H1 (cell line): ENCODE data around the gene TBC1D7. TPM values are rescaled to one million over a fixed set of nuclear protein-coding genes. Genes with fewer than 3 reads are reported as not detected.
A peak's percentile ranks its signal among the peaks of the same experiment; 100 is the strongest.

ENCODE experiments used
- CTCF ChIA-PET: fragments of 300-600 bp; sonication (Branson Sonifier 250); formaldehyde crosslinking; loops from one replicate; lab custom pipeline; 2021; ENCODE audit not compliant: partially characterized antibody; lab: Charles Lee
- POLR2A ChIA-PET: fragments of 300-600 bp; sonication (Branson Sonifier 250); formaldehyde crosslinking; loops from one replicate; lab custom pipeline; 2021; ENCODE audit warnings: inconsistent platforms; ENCODE audit not compliant: partially characterized antibody; lab: Charles Lee
- DNase-seq, 2 experiments: peaks; one replicate each; pipeline versions ENCODE4 v3.0.0 to v3.0.0-alpha.2; 2010 to 2022; ENCODE audit warnings: low spot score in 2 of 2, low read depth in 1 of 2, mixed read lengths in 1 of 2
- FAIRE-seq: peaks from 2 replicates; lab custom pipeline; 2011; peaks lifted over from hg19 to GRCh38; lab: Jason Lieb, UNC
- H2AFZ ChIP-seq: 2 replicates; pipeline ENCODE4 v1.8.1; 2012; ENCODE audit warnings: low read length, inconsistent platforms
- H2AK5ac ChIP-seq: 2 replicates; pipeline ENCODE4 v1.6.1; 2013; ENCODE audit warnings: low read depth, low read length
- H2BK120ac ChIP-seq: replicated peaks from 2 replicates; pipeline ENCODE3; 2013; ENCODE audit warnings: low read depth, low read length, inconsistent platforms
- H2BK12ac ChIP-seq: 2 replicates; pipeline ENCODE4 v1.6.1; 2013; ENCODE audit warnings: low read depth, low read length
- H2BK15ac ChIP-seq: 2 replicates; pipeline ENCODE4 v1.6.1; 2013; ENCODE audit warnings: low read length
- H2BK20ac ChIP-seq: 2 replicates; pipeline ENCODE4 v1.6.1; 2013; ENCODE audit warnings: low read length
- H2BK5ac ChIP-seq: 2 replicates; pipeline ENCODE4 v1.6.1; 2013; ENCODE audit warnings: low read depth, low read length
- H3K14ac ChIP-seq: 2 replicates; pipeline ENCODE4 v1.6.1; 2013; ENCODE audit warnings: inconsistent platforms; ENCODE audit not compliant: insufficient read length
- H3K18ac ChIP-seq: 2 replicates; pipeline ENCODE4 v1.6.1; 2013; ENCODE audit warnings: low read length; ENCODE audit errors: extremely low read depth
- H3K23ac ChIP-seq: 2 replicates; pipeline ENCODE4 v1.6.1; 2013; ENCODE audit warnings: inconsistent platforms; ENCODE audit not compliant: insufficient read length
- H3K23me2 ChIP-seq: 2 replicates; pipeline ENCODE4 v1.6.1; 2013; ENCODE audit warnings: low read depth, low read length
- H3K27ac ChIP-seq: 2 replicates; pipeline ENCODE4 v1.6.1; 2011; ENCODE audit warnings: low read depth, low read length, inconsistent platforms
- H3K27me3 ChIP-seq, 4 experiments: replicated peaks in 1 of 4; 1 replicate in 1 of 4; 2 replicates in 3 of 4; pipeline versions ENCODE4 v1.6.1 to v1.8.1; 2011 to 2013; ENCODE audit warnings: low read length in 3 of 4, mild to moderate bottlenecking in 3 of 4, inconsistent platforms in 2 of 4, mixed read lengths in 2 of 4, moderate library complexity in 1 of 4; ENCODE audit not compliant: control insufficient read depth in 3 of 4, insufficient read depth in 3 of 4; ENCODE audit errors: extremely low read depth in 1 of 4
- H3K36me3 ChIP-seq, 4 experiments: 2 replicates each; pipeline versions ENCODE4 v1.6.1 to v1.8.1; 2011 to 2013; ENCODE audit warnings: mild to moderate bottlenecking in 4 of 4, low read length in 3 of 4, moderate library complexity in 2 of 4, control low read depth in 1 of 4, inconsistent platforms in 1 of 4; ENCODE audit not compliant: insufficient read depth in 4 of 4, control insufficient read depth in 2 of 4
- H3K4ac ChIP-seq: replicated peaks from 2 replicates; pipeline ENCODE3; 2013; ENCODE audit warnings: low read length, low read depth, mixed read lengths, inconsistent platforms; ENCODE audit not compliant: insufficient read length
- H3K4me1 ChIP-seq, 4 experiments: replicated peaks in 1 of 4; 1 replicate in 1 of 4; 2 replicates in 3 of 4; pipeline versions ENCODE4 v1.6.1 to v1.8.1; 2011 to 2013; ENCODE audit warnings: low read length in 3 of 4, inconsistent platforms in 2 of 4, mixed read lengths in 1 of 4; ENCODE audit not compliant: insufficient read depth in 4 of 4, control insufficient read depth in 3 of 4
- H3K4me2 ChIP-seq, 2 experiments: 2 replicates each; pipeline versions ENCODE4 v1.6.1 to v1.8.1; 2011 to 2013; ENCODE audit warnings: low read depth in 2 of 2, low read length in 2 of 2, control low read depth in 1 of 2, inconsistent platforms in 1 of 2, mild to moderate bottlenecking in 1 of 2; ENCODE audit not compliant: insufficient read depth in 1 of 2
- H3K4me3 ChIP-seq, 4 experiments: fragments of 200-600, 300-600 bp in 1 of 4; sonication (generic), shearing (Covaris generic), sonication (Bioruptor Twin) in 1 of 4; 2 replicates each; pipeline versions ENCODE4 v1.5.1 to v1.8.1; 2011 to 2016; ENCODE audit warnings: low read length in 4 of 4, low read depth in 3 of 4, control low read depth in 2 of 4, inconsistent platforms in 2 of 4, mild to moderate bottlenecking in 2 of 4, mixed read lengths in 1 of 4, moderate library complexity in 1 of 4; ENCODE audit not compliant: insufficient read depth in 2 of 4; ENCODE audit errors: extremely low read depth in 1 of 4
- H3K56ac ChIP-seq: replicated peaks from 2 replicates; pipeline ENCODE3; 2013; ENCODE audit warnings: low read depth, mild to moderate bottlenecking, mixed read lengths, low read length, inconsistent platforms; ENCODE audit not compliant: insufficient read length
- H3K79me1 ChIP-seq: 2 replicates; pipeline ENCODE4 v1.6.1; 2013; ENCODE audit warnings: low read depth, low read length, control low read depth
- H3K79me2 ChIP-seq, 2 experiments: 2 replicates each; pipeline versions ENCODE4 v1.6.1 to v1.8.1; 2012 to 2013; ENCODE audit warnings: low read length in 2 of 2, mild to moderate bottlenecking in 2 of 2, inconsistent platforms in 1 of 2; ENCODE audit not compliant: insufficient read depth in 2 of 2, control insufficient read depth in 1 of 2
- H3K9ac ChIP-seq, 4 experiments: replicated peaks in 1 of 4; 1 replicate in 1 of 4; 2 replicates in 3 of 4; pipeline versions ENCODE4 v1.6.1 to v1.8.1; 2011 to 2013; ENCODE audit warnings: low read depth in 3 of 4, low read length in 3 of 4, control low read depth in 2 of 4, mild to moderate bottlenecking in 2 of 4, moderate library complexity in 2 of 4, inconsistent platforms in 1 of 4; ENCODE audit errors: extremely low read depth in 1 of 4
- H3K9me3 ChIP-seq, 2 experiments: 2 replicates each; pipeline versions ENCODE4 v1.6.1 to v1.8.1; 2012 to 2013; ENCODE audit warnings: mild to moderate bottlenecking in 2 of 2, moderate library complexity in 2 of 2, control low read depth in 1 of 2, inconsistent platforms in 1 of 2, low read depth in 1 of 2, low read length in 1 of 2, mixed read lengths in 1 of 2; ENCODE audit not compliant: insufficient read depth in 2 of 2
- H4K20me1 ChIP-seq, 2 experiments: replicated peaks in 1 of 2; 2 replicates each; pipeline versions ENCODE3 to v1.8.1; 2011 to 2013; ENCODE audit warnings: inconsistent platforms in 2 of 2, low read length in 2 of 2, mild to moderate bottlenecking in 1 of 2; ENCODE audit not compliant: insufficient read depth in 2 of 2, control insufficient read depth in 1 of 2
- H4K5ac ChIP-seq: 2 replicates; pipeline ENCODE4 v1.6.1; 2013; ENCODE audit warnings: low read length, low read depth, mixed read lengths, inconsistent platforms; ENCODE audit not compliant: insufficient read length
- H4K8ac ChIP-seq: 2 replicates; pipeline ENCODE4 v1.8.0; 2013; ENCODE audit warnings: mild to moderate bottlenecking, moderate library complexity, low read length, inconsistent platforms; ENCODE audit not compliant: insufficient read depth; ENCODE audit errors: extremely low read depth
- H4K91ac ChIP-seq: replicated peaks from 2 replicates; pipeline ENCODE3; 2013; ENCODE audit warnings: low read length, mixed read lengths, inconsistent platforms; ENCODE audit not compliant: insufficient read length
- CEBPB ChIP-seq: IDR thresholded peaks from 2 replicates; pipeline ENCODE4 v1.6.1; 2012; ENCODE audit warnings: low read depth, low read length
- CTCF ChIP-seq, 3 experiments: IDR thresholded peaks; 1 replicate in 2 of 3; 2 replicates in 1 of 3; pipeline versions ENCODE4 v1.5.1 to v1.6.1; 2011; ENCODE audit warnings: low read length in 3 of 3, mild to moderate bottlenecking in 3 of 3, inconsistent platforms in 2 of 3, low read depth in 1 of 3, moderate library complexity in 1 of 3; ENCODE audit not compliant: insufficient read depth in 1 of 3; ENCODE audit errors: control extremely low read depth in 1 of 3
- E2F6 ChIP-seq: IDR thresholded peaks from 2 replicates; pipeline ENCODE4 v1.6.1; 2012; ENCODE audit warnings: inconsistent platforms
- GABPA ChIP-seq: IDR thresholded peaks from 2 replicates; pipeline ENCODE4 v1.6.1; 2011; ENCODE audit warnings: mild to moderate bottlenecking, low read length, moderate library complexity, borderline replicate concordance; ENCODE audit not compliant: insufficient read depth
- HDAC6 ChIP-seq: IDR thresholded peaks from one replicate; pipeline ENCODE4 v1.7.1; 2012; ENCODE audit warnings: low read depth, mild to moderate bottlenecking, inconsistent platforms, low read length, moderate library complexity
- RAD21 ChIP-seq, 2 experiments: IDR thresholded peaks in 1 of 2; conservative IDR thresholded peaks in 1 of 2; 2 replicates each; pipeline ENCODE4 v1.6.1; 2011; ENCODE audit warnings: low read depth in 2 of 2, low read length in 2 of 2, improper control_type of control experiment in 1 of 2, inconsistent platforms in 1 of 2, mild to moderate bottlenecking in 1 of 2, moderate library complexity in 1 of 2
- SRF ChIP-seq: IDR thresholded peaks from 2 replicates; pipeline ENCODE4 v1.6.1; 2011; ENCODE audit warnings: mild to moderate bottlenecking, low read depth, low read length, moderate library complexity
- TAF1 ChIP-seq: IDR thresholded peaks from 2 replicates; pipeline ENCODE4 v1.6.1; 2011; ENCODE audit warnings: mild to moderate bottlenecking, low read depth, low read length
- WGBS, 2 experiments: shearing (Covaris generic) in 1 of 2; methylation state at CpG; one replicate each; pipeline versions ENCODE4 v1.1.6 to v1.1.7; 2013 to 2015; ENCODE audit warnings: low lambda C conversion rate in 2 of 2, mixed read lengths in 2 of 2, inconsistent platforms in 1 of 2, low coverage in 1 of 2, missing lambda C conversion rate in 1 of 2; ENCODE audit not compliant: insufficient replicate concordance in 2 of 2, insufficient coverage in 1 of 2, insufficient read length in 1 of 2; ENCODE audit errors: extremely low coverage in 1 of 2, missing lambda C conversion rate in 1 of 2; 5-methylcytosine and 5-hydroxymethylcytosine counted together
- polyA plus RNA-seq, 7 experiments: library from polyadenylated mRNA; depleted of rRNA in 3 of 7; stranded (reverse) in 5 of 7; unstranded in 2 of 7; fragments of >200 nt in 5 of 7; fragments of 200-250 nt in 2 of 7; gene quantifications; 1 replicate in 5 of 7; 2 replicates in 1 of 7; 4 replicates in 1 of 7; pipeline versions ENCODE4 v1.2.1 to v1.2.3, GENCODE V29; 2011 to 2013; ENCODE audit warnings: missing spikeins in 2 of 7, mixed read lengths in 2 of 7
- total RNA-seq: library from RNA; stranded (reverse); fragmentation: NEBNext Ultra II Directional; extraction: Animal tissue kit (Norgen Biotek cat#: 25700); gene quantifications from 2 replicates; pipeline ENCODE4 v1.2.1, GENCODE V29; 2021

TBC1D7 gene
- total and polyA plus RNA-seq, 2 of the 8 experiments (the other 6 are each of a cell fraction or from before 2014, with no cell fraction given), result 46.1 to 55.2 TPM

- Histone ChIP-seq H3K27ac (no peak overlapping the region), H3K56ac (no peak overlapping the region), H3K79me2 (peaks cover 0 to 14% of the 10 kb centered on the region in 2 experiments; a peak in 3 of 4 replicates), H2BK5ac (no peak overlapping the region), H3K9ac (peak overlapping the region in 1 of 4 experiments; percentile 41; a peak in 1 of 7 replicates), H2AFZ (no peak overlapping the region), H3K4me2 (no peak overlapping the region), H2BK120ac (no peak overlapping the region), H2AK5ac (no peak overlapping the region), H3K14ac (no peak overlapping the region), H3K36me3 (no peaks in the 10 kb centered on the region), H3K9me3 (no peaks in the 10 kb centered on the region), H4K8ac (no peak overlapping the region), H3K18ac (no peak overlapping the region), H3K79me1 (no peaks in the 10 kb centered on the region), H4K5ac (no peak overlapping the region), H4K91ac (no peak overlapping the region), H3K4ac (no peak overlapping the region), H3K4me1 (no peaks in the 10 kb centered on the region; a peak in 1 of 7 replicates), H2BK15ac (no peak overlapping the region), H3K23me2 (peaks cover 10% of the 10 kb centered on the region), H4K20me1 (no peaks in the 10 kb centered on the region), H3K4me3 (no peak overlapping the region), H2BK12ac (no peak overlapping the region), H3K27me3 (no peaks in the 10 kb centered on the region), H3K23ac (no peak overlapping the region), H2BK20ac (no peak overlapping the region)
- DNase-seq, result no peak
- WGBS, 2 experiments, result 80% methylated on average over 13 of the region's 13 CpGs; no CpG with 5 or more reads in 1 of the 2 experiments
- POLR2A ChIA-PET, result interaction anchor here (1.0 kb wide), 1 partner anchor 293 kb away, joined by 3 read pairs; no protein-coding TSS in a partner anchor
- FAIRE-seq, result no peak
- CTCF ChIA-PET, result interaction anchor here (0.5 to 2.0 kb wide), 15 partner anchors 9 to 283 kb away, joined by 3 to 6 read pairs (median 3); no protein-coding TSS in a partner anchor
- TF ChIP-seq SRF, result no peak
- TF ChIP-seq HDAC6, result no peak
- TF ChIP-seq E2F6, result no peak
- TF ChIP-seq CEBPB, result no peak
- TF ChIP-seq TAF1, result no peak
- TF ChIP-seq CTCF (IDR thresholded peaks at IDR 0.05; ENCODE audit: control extremely low read depth in 1 of 3, insufficient read depth in 1 of 3, low read depth in 1 of 3, low read length in 3 of 3), result peak in 1 of 3 experiments; percentile 7; a peak in 2 of 4 replicates
- TF ChIP-seq RAD21 (IDR thresholded peaks at IDR 0.05 in 1 of 2, conservative IDR thresholded peaks at IDR 0.05 in 1 of 2; ENCODE audit: low read depth in 2 of 2, low read length in 2 of 2), result peak in 1 of 2 experiments; percentile 8; a peak in 2 of 4 replicates
- no peak for TF ChIP-seq GABPA
These were observed 3.4 kb upstream of the TBC1D7 start for GRCh38 chr6:13331516-13332348.
